Osteoblast (primary cell): ENCODE results near the gene SEC24B. TPM values are rescaled to one million over a fixed set of nuclear protein-coding genes. Genes with fewer than 3 reads are reported as not detected.

Experiments used
- DNase-seq: peaks from one replicate; pipeline ENCODE4 v3.0.0; 2011; ENCODE audit warnings: low spot score, mixed read lengths; ENCODE audit not compliant: insufficient read length; ENCODE audit errors: missing footprints
- H2AFZ ChIP-seq: 2 replicates; pipeline ENCODE4 v1.6.0; 2011; ENCODE audit warnings: mild to moderate bottlenecking, low read length
- H3K27ac ChIP-seq: 2 replicates; pipeline ENCODE4 v1.5.1; 2011; ENCODE audit warnings: mild to moderate bottlenecking, low read depth, low read length, moderate library complexity
- H3K27me3 ChIP-seq: 2 replicates; pipeline ENCODE4 v1.6.0; 2012; ENCODE audit warnings: mild to moderate bottlenecking, control low read depth, inconsistent platforms, low read length, moderate library complexity; ENCODE audit not compliant: insufficient read depth
- H3K36me3 ChIP-seq: 2 replicates; pipeline ENCODE4 v1.5.1; 2011; ENCODE audit warnings: mild to moderate bottlenecking, low read length, control low read depth, moderate library complexity; ENCODE audit not compliant: insufficient read depth
- H3K4me1 ChIP-seq: 2 replicates; pipeline ENCODE4 v1.5.1; 2011; ENCODE audit warnings: mild to moderate bottlenecking, low read length, control low read depth, moderate library complexity; ENCODE audit not compliant: insufficient read depth
- H3K4me2 ChIP-seq: 2 replicates; pipeline ENCODE4 v1.6.0; 2011; ENCODE audit warnings: mild to moderate bottlenecking, low read length; ENCODE audit not compliant: insufficient read depth
- H3K4me3 ChIP-seq: fragments of 200-600 bp; sonication (generic); 3 replicates; pipeline ENCODE4 v1.5.1; 2012; ENCODE audit warnings: mild to moderate bottlenecking, low read length, inconsistent platforms; ENCODE audit not compliant: insufficient read depth
- H3K79me2 ChIP-seq: 2 replicates; pipeline ENCODE4 v1.6.0; 2012; ENCODE audit warnings: mild to moderate bottlenecking, low read length, control low read depth, inconsistent platforms; ENCODE audit not compliant: insufficient read depth
- H3K9me3 ChIP-seq: 2 replicates; pipeline ENCODE4 v1.5.1; 2011; ENCODE audit warnings: low read depth, low read length, control low read depth
- H4K20me1 ChIP-seq: 2 replicates; pipeline ENCODE4 v1.6.0; 2012; ENCODE audit warnings: mild to moderate bottlenecking, low read length, control low read depth; ENCODE audit not compliant: insufficient read depth
- CTCF ChIP-seq: IDR thresholded peaks from 2 replicates; pipeline ENCODE4 v1.5.1; 2011; ENCODE audit warnings: mild to moderate bottlenecking, low read depth, low read length, moderate library complexity; ENCODE audit errors: extremely low read depth
- total RNA-seq: library from RNA; depleted of rRNA; stranded (reverse); fragments of >200 nt; gene quantifications from 2 replicates; pipeline ENCODE4 v1.2.3, GENCODE V29; 2012

SEC24B gene
- total RNA-seq, 1 donor = 18.1 TPM

GRCh38 chr4:109411964-109412363, 21.7 kb upstream of the SEC24B start:
- Histone ChIP-seq H3K79me2 (no peaks in the 10 kb centered on the region), H4K20me1 (no peaks in the 10 kb centered on the region), H3K4me1 (no peaks in the 10 kb centered on the region), H3K9me3 (no peaks in the 10 kb centered on the region), H2AFZ (no peak overlapping the region), H3K4me2 (no peak overlapping the region), H3K4me3 (no peak overlapping the region), H3K36me3 (no peaks in the 10 kb centered on the region), H3K27me3 (no peaks in the 10 kb centered on the region), H3K27ac (no peak overlapping the region)
- no peak for TF ChIP-seq CTCF
- DNase-seq = no peak

- Histone ChIP-seq H4K20me1 (no peaks in the 10 kb centered on the region), H3K4me3 (no peak overlapping the region), H3K4me2 (no peak overlapping the region), H3K27me3 (no peaks in the 10 kb centered on the region), H3K4me1 (no peaks in the 10 kb centered on the region), H3K79me2 (no peaks in the 10 kb centered on the region), H2AFZ (no peak overlapping the region), H3K36me3 (no peaks in the 10 kb centered on the region), H3K9me3 (no peaks in the 10 kb centered on the region), H3K27ac (no peak overlapping the region)
- no peak for DNase-seq
- no peak for TF ChIP-seq CTCF
These were observed 20.8 kb upstream of the SEC24B start for GRCh38 chr4:109412776-109413175.

- no peak for TF ChIP-seq CTCF
- no peak overlapping the region for H3K4me3 ChIP-seq
- no peaks in the 10 kb centered on the region for H3K27me3 ChIP-seq
- no peaks in the 10 kb centered on the region for H3K79me2 ChIP-seq
- H4K20me1 ChIP-seq = no peaks in the 10 kb centered on the region
- no peaks in the 10 kb centered on the region for H3K36me3 ChIP-seq
- DNase-seq = no peak
- H3K9me3 ChIP-seq = no peaks in the 10 kb centered on the region
- H3K27ac ChIP-seq = no peak overlapping the region
- H3K4me1 ChIP-seq = no peaks in the 10 kb centered on the region
- H2AFZ ChIP-seq = no peak overlapping the region
- H3K4me2 ChIP-seq = no peak overlapping the region
These were observed 18.7 kb upstream of the SEC24B start for GRCh38 chr4:109414938-109415337.

- Histone ChIP-seq H3K9me3 (no peaks in the 10 kb centered on the region), H3K4me2 (no peak overlapping the region), H3K36me3 (no peaks in the 10 kb centered on the region), H3K4me1 (no peaks in the 10 kb centered on the region), H3K4me3 (no peak overlapping the region), H3K27me3 (no peaks in the 10 kb centered on the region), H4K20me1 (no peaks in the 10 kb centered on the region), H2AFZ (no peak overlapping the region), H3K27ac (no peak overlapping the region), H3K79me2 (no peaks in the 10 kb centered on the region)
- no peak for DNase-seq
- no peak for TF ChIP-seq CTCF
These were observed 15.0 kb upstream of the SEC24B start for GRCh38 chr4:109418588-109418987.
